Stimulated activated CD4-positive, alpha-beta T cell treated with anti-CD3 and anti-CD28 coated beads, TNF-alpha, amount 100 ng/mL, for 4 hours (primary cell): ENCODE measurements around the gene C1QTNF12.

Source experiments
- DNase-seq, 3 experiments: peaks; one replicate each; pipeline ENCODE4 v3.0.0-alpha.2; 2020; ENCODE audit warnings: low read depth in 3 of 3

Gene C1QTNF12, protein sequence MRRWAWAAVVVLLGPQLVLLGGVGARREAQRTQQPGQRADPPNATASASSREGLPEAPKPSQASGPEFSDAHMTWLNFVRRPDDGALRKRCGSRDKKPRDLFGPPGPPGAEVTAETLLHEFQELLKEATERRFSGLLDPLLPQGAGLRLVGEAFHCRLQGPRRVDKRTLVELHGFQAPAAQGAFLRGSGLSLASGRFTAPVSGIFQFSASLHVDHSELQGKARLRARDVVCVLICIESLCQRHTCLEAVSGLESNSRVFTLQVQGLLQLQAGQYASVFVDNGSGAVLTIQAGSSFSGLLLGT

DNA sequence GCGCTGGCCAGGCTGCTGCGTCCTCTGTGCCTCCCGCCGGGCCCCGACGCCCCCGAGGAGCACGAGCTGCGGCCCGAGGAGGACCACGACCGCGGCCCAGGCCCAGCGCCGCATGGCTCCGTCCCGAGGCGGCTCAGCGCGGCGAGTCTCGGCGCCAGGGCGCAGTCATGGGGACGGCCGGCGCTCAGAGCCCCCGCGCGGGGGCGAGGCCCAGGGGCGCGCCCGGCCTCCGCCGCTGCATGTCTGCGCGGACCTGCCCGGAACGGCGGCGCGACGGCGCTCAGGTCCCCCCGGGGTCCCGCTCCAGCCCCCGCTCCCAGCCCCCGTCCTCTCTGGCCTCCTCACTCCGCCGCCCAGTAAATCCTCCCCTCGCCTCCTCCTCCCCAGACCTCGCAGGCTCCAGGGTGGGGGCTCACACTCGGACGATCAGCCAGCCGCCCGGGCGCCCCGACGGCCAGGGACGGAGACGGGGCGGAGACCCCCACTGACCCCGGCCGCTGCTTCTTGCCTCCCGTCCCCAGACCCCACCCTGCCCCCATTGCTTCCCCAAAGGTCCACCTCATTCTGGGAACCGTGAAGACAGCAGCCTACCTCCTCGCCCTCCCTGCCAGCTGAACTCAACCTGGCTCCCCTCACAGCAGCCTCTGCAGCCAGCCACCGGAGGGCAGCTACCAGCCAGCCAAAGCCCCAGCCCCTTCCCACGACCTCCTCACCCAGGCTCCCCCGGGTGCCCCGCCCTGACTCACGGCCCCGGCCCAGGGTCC lies at the start of gene C1QTNF12:
Gene C1QTNF12 (minus strand): TSS at position 146 of the 764 bp plus-strand sequence. CDS start 32 bp downstream, at position 114.
- DNase-seq, result no peak

DNA sequence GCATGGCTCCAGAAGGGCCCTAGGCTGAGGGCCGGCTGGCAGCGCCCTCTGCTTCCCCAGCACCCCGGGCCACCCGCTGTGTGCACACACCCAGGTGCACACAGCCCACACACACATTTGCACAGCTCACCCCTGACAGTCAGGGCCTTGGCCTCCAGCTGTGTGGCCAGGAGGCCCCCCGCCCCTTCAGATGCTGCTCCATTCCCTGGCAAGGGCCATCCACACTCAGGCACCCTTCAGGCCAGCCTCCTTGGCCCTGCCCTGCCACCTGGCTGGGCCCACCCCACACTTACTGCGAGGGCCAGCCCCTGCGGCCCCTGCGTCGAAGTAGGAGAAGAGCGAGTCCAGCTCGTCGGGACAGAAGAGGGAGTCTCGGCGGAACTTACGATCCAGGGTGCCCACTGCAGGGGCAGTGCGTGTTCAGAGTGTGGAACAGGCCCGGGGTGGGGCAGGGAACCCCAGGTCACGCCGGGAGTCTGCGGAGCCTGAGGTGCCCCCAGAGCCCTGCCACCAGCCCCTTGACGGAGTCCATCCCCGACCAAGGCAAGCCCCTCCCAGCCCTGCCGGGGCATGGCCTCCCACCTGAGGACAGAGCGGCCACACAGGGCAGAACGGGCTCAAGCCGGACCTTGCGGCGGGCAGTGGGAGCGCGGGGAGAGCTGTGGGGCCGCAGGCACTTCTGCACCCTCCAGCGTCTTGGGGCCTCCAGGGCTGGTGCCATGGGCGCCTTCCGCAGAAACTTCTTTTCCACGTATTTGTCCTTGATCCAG lies 48.8 kb upstream of the C1QTNF12 start:
- no peak for DNase-seq

DNA sequence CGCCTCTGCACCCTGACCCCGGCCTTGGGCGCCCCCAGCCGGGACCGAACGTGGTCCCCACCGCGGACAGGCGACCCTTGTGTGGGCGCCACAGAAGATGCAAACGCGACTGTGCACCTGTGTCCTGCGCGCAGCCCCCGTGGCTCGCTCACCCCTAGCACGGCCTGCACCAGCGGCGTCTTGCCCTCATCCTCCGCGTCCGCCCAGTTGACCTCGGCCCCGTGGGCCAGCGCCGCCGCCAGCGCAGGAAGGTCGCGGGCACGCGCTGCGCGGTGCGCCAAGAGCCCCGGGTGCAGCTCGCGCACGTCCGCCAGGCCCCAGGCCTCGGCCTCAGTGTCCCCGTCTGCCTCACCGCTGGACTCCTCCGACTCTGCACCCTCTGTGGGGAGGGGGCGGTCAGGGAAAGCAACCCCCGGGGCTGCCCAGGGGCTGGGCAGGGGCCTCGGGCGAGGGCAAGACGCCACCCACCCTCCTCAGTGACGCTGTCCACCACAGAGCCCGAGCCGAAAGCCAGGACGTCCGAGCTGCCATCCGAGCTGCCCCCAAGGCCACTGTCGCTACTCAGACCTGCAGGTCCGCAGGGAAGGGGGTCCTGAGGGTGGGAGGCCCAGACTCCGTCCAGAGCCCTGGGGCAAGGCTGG lies 47.8 kb upstream of the C1QTNF12 start:
- no peak for DNase-seq

DNA sequence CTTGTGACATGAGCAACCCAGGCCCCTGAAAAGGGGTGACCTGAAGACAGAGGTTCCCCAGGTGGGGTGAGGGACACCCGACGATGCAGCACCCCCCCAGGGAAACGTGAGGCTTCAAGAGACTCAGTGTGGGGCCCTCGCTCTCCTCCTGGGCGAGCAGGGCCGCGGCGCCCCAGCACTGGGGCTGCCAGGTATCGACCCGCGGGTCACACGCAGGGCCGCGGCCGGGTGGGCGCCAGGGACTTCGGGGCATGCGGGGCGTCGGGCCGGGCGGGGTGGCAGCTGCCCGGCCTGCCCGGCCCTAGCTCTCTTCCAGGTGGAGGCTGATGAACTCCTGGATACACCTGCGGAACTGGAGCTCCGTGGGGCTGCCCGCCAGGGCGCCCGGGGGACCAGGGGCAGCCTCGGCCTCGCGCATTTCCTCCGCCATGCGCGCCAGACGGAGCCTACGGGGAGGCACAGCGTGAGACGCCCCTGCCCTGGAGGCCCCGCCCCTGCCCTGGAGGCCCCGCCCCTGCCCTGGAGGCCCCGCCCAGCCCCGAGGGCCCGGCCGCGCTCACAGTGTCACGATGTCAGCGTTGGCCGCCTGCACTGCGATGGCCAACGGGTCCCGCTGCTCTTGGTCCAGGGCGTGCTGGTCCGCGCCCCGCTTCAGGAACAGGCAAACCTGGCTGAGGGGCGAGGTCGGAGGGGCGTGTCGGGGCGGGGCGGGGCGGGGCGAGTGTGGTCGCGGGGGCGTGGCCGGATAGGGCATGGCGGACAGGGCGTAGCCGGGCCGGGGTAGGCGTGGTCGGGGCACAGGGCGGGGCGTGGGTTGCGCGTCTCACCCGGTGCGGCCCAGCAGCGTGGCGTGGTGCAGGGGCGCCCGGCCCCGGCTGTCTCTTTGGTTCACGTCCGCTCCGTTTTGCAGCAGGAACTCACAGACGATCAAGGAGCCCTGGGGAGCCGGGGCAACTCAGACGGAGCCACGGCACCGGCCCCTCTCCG lies 47.0 kb upstream of the C1QTNF12 start:
- no peak for DNase-seq

DNA sequence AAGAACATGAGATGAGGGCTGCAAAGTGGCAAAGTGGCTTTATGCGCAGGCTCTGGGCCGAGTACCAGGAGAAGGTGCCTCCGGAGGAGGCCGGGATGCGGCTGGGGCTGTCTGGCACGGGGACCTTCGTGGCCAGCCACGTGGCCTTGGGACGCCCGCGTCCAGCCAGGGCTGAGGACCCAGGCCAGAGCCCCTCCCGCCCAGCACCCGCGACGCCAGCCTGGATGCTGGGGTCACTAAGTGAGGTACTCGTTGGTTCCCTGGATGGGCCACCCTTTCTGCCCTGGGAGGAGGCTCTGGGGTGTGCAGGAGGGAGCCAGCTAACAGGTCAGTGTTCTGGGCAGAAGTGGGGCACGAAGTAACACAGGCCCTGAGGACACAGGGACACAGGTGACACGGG lies 46.3 kb upstream of the C1QTNF12 start:
- DNase-seq, result no peak

DNA sequence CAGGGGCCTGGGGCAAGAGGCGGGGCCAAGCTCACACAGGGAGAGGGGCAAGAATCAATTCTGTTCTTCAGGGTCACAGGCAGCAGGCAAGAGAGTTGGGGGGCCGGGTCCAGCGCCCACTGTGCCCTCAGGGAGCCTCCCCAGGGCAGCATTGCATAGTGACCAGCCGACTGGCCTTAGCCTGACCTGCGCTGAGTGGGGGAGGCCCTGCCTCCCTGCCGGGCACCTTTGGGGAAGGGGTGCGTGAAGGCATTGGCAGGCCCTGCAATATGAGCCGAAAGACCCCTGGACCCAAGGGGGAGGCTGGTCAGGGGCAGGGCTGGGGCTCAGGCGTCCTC lies 45.9 kb upstream of the C1QTNF12 start:
- no peak for DNase-seq

DNA sequence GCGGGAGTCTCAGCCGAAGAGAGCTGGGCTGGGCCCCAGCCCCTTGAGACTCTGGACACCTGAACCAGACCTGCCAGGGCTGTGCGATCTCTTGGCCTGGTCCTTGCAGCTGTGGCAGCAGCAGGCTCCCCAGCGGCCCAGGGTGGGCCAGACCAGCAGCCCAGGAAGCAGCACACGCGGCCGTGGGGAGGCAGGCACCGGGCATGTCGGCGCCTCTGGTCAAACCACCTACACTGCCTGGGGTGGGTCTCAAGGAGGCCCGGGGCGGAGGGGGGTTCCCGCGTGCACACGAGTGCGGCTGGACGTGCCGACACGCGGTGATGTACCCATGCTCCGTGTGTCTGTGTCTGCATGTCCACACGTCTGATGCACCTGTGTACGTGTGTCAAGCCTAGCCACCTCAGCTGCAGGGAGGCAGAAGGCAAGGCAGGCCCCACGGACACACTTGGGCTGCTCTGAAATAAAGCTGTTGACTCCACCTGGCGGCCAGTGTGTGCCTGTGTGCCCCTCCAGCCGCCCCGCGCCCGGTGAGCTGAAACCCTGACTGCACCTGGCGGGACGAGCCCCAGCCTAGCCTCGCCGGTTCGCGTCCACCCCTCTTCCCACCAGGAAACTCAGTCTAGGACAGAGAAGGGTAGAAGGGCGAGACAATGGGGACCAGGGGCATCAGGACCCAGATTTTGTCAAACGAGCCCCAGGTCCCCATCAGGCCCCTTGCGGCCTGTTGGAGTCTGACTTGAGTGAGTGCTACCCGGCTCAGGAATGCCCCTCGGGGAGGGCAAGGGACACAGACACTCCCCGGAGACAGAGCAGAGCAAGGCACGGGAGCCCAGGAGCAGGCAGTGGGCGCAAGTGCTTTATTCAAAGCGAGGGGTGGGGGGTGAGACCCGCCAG lies 45.3 kb upstream of the C1QTNF12 start:
- DNase-seq, result peak; percentile 45 to 52 (median 51)

DNA sequence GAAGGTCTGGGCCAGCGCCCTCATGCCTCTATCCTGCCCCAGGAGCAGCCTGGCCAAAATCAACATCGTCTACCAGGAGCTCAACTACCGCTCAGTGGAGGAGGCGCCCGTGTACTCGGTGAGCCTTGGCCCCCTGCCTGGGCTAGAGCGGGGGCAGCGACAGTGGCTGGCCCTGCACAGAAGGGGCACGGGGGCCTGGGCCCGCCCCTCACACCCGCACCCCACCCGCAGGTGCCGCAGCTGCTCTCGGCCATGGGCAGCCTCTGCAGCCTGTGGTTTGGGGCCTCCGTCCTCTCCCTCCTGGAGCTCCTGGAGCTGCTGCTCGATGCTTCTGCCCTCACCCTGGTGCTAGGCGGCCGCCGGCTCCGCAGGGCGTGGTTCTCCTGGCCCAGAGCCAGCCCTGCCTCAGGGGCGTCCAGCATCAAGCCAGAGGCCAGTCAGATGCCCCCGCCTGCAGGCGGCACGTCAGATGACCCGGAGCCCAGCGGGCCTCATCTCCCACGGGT lies 44.6 kb upstream of the C1QTNF12 start:
- DNase-seq, result no peak

DNA sequence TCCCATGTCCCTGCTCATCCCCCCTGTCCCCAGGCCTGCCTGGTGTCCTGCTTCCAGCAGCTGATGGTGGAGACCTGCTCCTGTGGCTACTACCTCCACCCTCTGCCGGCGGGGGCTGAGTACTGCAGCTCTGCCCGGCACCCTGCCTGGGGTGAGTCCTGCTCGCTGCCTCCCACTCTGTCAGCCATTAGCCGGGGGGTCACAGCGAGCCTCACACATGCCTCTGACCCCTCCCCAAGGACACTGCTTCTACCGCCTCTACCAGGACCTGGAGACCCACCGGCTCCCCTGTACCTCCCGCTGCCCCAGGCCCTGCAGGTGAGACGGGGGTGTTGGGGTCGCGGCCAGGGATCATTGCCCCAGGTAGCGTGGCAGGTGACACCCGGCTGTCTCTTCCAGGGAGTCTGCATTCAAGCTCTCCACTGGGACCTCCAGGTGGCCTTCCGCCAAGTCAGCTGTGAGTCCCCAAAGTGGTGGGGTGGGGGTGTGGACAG lies 43.8 kb upstream of the C1QTNF12 start:
- peak; percentile 46 to 50 (median 48) for DNase-seq

DNA sequence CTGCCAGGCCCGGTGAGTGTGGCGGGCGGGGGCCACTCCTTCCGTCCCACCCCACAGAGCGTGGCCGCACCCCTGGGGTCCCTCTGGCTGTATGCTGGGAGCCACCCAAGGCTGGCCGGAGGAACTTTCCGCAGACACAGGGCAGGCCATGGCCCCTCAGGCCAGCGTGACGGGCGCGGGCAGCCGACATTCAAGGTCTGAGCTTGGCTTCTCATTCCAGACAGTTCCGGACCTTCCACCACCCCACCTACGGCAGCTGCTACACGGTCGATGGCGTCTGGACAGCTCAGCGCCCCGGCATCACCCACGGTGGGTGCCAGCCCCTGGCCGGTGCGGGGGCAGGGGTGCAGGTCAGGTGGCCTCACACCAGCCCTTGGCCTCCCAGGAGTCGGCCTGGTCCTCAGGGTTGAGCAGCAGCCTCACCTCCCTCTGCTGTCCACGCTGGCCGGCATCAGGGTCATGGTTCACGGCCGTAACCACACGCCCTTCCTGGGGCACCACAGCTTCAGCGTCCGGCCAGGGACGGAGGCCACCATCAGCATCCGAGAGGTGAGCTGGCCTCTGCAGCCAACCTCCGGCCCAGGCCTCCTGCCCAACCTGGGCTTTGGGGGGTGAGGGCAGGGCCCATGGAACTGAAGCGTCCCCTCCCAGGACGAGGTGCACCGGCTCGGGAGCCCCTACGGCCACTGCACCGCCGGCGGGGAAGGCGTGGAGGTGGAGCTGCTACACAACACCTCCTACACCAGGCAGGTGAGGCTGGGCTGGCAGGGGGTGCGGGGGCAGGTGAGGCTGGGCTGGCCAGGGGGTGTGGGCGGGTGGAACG lies 41.0 kb upstream of the C1QTNF12 start:
- DNase-seq, result no peak

DNA sequence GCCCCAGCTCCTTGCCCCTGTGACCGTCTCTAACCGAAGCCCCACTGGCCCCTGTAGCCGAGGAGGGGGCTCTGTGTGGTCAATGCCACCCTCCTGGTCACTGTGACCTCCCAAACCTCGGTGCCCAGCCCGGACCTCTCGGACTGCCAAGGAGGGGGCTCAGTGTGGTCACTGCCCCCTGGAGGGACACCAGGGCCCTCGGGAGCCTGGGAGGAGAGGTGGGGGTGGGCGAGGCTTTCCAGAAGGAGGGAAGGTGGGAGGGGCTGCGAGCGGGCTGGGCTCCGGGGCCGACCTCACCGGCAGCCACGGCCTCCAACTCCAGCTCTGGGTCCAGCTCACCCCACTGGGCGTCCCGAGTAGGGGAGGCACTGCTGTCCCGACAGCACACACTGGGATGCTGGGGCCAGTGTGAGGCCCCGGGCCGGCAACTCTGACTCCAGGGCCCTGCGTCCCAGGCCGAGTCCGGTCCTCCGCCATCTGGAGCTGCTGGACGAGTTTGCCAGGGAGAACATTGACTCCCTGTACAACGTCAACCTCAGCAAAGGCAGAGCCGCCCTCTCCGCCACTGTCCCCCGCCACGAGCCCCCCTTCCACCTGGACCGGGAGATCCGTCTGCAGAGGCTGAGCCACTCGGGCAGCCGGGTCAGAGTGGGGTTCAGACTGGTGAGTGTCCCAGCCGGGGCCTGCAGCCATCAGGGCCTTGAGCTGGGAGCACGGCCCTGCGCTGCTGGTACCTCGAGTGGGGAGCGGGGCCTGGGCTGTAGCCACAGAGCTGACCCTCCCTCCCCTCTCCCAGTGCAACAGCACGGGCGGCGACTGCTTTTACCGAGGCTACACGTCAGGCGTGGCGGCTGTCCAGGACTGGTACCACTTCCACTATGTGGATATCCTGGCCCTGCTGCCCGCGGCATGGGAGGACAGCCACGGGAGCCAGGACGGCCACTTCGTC lies 40.1 kb upstream of the C1QTNF12 start:
- no peak for DNase-seq

DNA sequence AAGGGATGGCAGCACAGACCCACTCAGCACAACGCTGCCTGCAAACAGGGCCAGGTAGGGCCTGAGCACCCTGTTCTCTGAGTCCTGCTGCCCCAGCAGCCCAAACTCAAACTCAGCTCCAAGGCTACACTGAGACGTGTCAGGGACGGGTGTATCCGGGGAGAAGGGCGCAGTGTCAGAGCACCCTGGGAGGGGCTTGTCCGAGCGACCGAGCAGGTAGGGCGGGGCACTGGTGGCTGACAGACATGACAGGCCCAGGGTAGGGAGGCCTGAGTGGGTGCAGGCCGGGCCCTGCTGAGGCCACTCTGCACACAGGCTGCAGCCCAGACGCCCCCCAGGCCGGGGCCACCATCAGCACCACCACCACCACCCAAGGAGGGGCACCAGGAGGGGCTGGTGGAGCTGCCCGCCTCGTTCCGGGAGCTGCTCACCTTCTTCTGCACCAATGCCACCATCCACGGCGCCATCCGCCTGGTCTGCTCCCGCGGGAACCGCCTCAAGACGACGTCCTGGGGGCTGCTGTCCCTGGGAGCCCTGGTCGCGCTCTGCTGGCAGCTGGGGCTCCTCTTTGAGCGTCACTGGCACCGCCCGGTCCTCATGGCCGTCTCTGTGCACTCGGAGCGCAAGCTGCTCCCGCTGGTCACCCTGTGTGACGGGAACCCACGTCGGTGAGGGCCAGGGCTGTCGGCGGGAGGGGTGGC lies 39.2 kb upstream of the C1QTNF12 start:
- DNase-seq, result no peak

DNA sequence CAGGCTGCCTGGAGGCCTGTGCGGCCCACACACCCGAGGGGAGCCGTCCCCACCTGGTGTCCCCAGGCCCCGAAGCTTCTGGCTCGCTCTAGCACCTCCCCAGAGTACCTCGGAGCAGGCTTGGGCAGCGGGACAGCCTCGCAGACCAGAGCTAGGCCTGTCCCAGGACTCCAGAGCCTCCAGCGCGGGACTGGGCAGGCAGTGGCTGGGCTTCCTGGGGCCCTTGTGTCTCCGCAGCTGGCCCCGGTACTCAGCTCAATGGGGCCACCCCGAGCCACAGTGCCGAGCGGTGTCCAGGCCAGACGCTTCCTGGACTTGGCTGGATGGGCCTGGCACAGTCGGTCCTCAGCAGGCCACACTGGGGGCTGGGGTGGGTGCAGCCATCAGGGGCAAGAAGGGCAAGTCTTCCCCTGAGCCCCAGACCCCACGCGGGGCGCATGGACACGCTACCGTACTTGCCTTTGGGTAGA lies 38.6 kb upstream of the C1QTNF12 start:
- DNase-seq, result no peak

DNA sequence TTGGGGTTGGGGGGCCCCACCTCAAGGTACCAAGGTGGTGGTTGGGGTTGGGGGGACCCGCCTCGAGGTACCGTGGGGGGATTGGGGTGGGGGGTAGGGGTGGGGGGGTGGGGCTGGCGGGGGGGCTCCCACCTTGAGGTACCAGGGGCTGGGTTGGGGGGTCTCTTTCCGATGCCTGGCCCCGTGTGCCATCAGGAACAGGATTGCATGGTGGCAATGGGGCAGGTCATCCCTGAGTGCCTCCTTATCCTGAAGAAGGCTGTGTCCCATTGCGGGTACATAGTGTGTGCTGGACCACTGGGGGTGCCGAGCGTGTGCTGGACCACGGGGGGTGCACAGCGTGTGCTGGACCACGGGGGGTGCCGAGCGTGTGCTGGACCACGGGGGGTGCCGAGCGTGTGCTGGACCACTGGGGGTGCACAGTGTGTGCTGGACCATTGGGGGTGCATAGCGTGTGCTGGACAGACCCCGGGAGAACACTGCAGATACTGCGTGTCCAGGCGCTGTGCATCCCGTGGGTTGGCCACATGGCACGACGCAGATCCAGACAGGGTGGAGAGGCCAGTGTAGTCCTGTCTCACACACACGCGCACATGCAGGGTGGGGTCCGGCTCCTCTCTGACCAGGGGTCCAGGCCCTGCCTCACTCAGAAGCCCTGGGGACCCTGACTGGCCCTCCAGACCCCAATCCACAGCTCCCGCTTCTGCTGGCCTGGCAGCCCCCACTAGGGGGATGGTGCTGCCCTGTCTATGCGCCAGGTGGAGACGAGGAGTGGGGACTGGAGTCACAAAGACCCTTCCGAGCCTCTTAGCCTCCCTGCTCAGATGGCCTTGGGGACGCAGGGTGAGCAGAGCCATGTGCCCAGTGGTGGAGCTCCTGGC lies 37.9 kb upstream of the C1QTNF12 start:
- no peak for DNase-seq

DNA sequence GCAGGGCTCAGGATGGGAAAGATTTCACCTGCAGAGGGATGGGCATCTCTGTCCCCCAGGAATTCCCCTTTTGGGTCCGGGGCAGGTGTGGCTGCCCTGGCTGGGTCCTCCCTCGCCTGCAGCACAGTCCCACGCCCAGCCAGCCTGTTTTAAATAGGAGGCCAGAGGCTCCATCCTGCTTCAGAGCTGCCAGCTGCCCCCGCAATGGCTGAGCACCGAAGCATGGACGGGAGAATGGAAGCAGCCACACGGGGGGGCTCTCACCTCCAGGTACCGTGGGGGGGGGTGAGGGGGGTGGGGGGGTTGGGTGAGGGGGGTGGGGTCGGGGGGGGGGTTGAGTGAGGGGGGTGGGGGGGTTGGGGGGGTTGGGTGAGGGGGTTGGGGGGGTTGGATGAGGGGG lies 37.3 kb upstream of the C1QTNF12 start:
- no peak for DNase-seq

DNA sequence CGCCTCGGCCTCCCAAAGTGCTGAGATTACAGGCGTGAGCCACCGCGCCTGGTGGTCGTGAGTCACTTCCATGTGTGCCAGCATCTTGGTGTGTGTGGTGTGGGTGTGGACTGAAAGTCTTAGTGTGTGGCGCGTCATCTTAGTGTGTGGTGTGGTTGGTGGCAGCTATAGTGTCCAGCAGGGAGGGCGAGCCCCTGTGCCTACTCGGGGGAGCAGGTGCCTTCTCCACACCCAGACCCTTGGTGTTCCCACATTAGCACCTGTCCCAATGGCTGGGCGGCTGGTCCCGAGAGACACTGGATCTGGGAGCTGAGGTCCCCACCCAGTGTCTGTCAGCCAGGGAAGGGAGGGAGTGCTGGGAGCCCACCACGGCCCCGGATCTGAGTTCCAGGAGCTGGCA lies 36.5 kb upstream of the C1QTNF12 start:
- DNase-seq, result no peak
